IMR-90 (cell line): Measurements from ENCODE around the gene ACTN2. TPM values are rescaled to one million over a fixed set of nuclear protein-coding genes. Genes with fewer than 3 reads are reported as not detected.

ENCODE experiments used
- ATAC-seq: fragments of 200-7000 bp; cut with Tn5 transposase; 2 replicates; pipeline ENCODE4 v1.9.1; 2020; ENCODE audit warnings: low read depth, mild to moderate bottlenecking, moderate library complexity
- BruUV-seq: library from RNA; stranded (reverse); fragments of 400-500 nt; replicated peaks from 2 replicates; lab custom pipeline; 2021; lab: Mats Ljungman, UMichigan
- CTCF ChIA-PET: fragments of 300-600 bp; formaldehyde crosslinking; extraction: SDS; loops from one replicate; lab custom pipeline; 2021; ENCODE audit warnings: antibody characterized with exemption; lab: Yijun Ruan, JAX
- POLR2A ChIA-PET: fragments of 300-600 bp; sonication (Branson Sonifier 250); formaldehyde crosslinking; loops from one replicate; lab custom pipeline; 2022; ENCODE audit warnings: antibody characterized with exemption; ENCODE audit not compliant: unreplicated experiment; lab: Charles Lee
- DNase-seq: peaks from one replicate; pipeline ENCODE4 v3.0.0; 2013
- H2AFZ ChIP-seq: replicated peaks from 2 replicates; pipeline ENCODE3; 2013; ENCODE audit warnings: low read length, mild to moderate bottlenecking; ENCODE audit not compliant: poor library complexity
- H2AK5ac ChIP-seq: 2 replicates; pipeline ENCODE4 v1.6.1; 2013; ENCODE audit warnings: low read depth, low read length, inconsistent platforms
- H2AK9ac ChIP-seq: replicated peaks from 2 replicates; pipeline ENCODE3; 2013; ENCODE audit warnings: mild to moderate bottlenecking, low read depth, low read length, moderate library complexity; ENCODE audit not compliant: poor library complexity
- H2BK120ac ChIP-seq: 2 replicates; pipeline ENCODE4 v1.6.1; 2013; ENCODE audit warnings: low read depth, low read length, inconsistent platforms
- H2BK15ac ChIP-seq: 3 replicates; pipeline ENCODE4 v1.6.1; 2013; ENCODE audit warnings: low read depth, low read length, inconsistent platforms
- H2BK20ac ChIP-seq: 2 replicates; pipeline ENCODE4 v1.6.1; 2013; ENCODE audit warnings: low read depth, mild to moderate bottlenecking, inconsistent platforms, low read length, moderate library complexity
- H2BK5ac ChIP-seq: 2 replicates; pipeline ENCODE4 v1.6.1; 2013; ENCODE audit warnings: mild to moderate bottlenecking, low read depth, low read length, inconsistent platforms; ENCODE audit not compliant: poor library complexity, severe bottlenecking
- H3K14ac ChIP-seq: replicated peaks from 2 replicates; pipeline ENCODE4 v1.6.1; 2013; ENCODE audit warnings: low read depth, low read length, inconsistent platforms
- H3K18ac ChIP-seq: 2 replicates; pipeline ENCODE4 v1.6.1; 2013; ENCODE audit warnings: low read depth, low read length, control low read depth
- H3K23ac ChIP-seq: 2 replicates; pipeline ENCODE4 v1.6.1; 2013; ENCODE audit warnings: low read depth, low read length, inconsistent platforms
- H3K27ac ChIP-seq: 2 replicates; pipeline ENCODE4 v1.5.1; 2013; ENCODE audit warnings: mild to moderate bottlenecking, control low read depth, low read length; ENCODE audit not compliant: insufficient read depth
- H3K27me3 ChIP-seq: 2 replicates; pipeline ENCODE4 v1.6.1; 2013; ENCODE audit warnings: low read length; ENCODE audit not compliant: control insufficient read depth, insufficient read depth
- H3K36me3 ChIP-seq: 2 replicates; pipeline ENCODE4 v1.6.1; 2013; ENCODE audit warnings: low read length, mixed read lengths; ENCODE audit not compliant: control insufficient read depth, insufficient read depth
- H3K4ac ChIP-seq: 2 replicates; pipeline ENCODE4 v1.6.1; 2013; ENCODE audit warnings: low read depth, low read length, inconsistent platforms
- H3K4me1 ChIP-seq: 2 replicates; pipeline ENCODE4 v1.6.1; 2013; ENCODE audit warnings: low read length, mixed read lengths; ENCODE audit not compliant: control insufficient read depth, insufficient read depth
- H3K4me2 ChIP-seq: 2 replicates; pipeline ENCODE4 v1.6.1; 2013; ENCODE audit warnings: low read depth, mild to moderate bottlenecking, control low read depth, low read length, moderate library complexity
- H3K4me3 ChIP-seq: 2 replicates; pipeline ENCODE4 v1.5.1; 2013; ENCODE audit warnings: low read depth, mild to moderate bottlenecking, control low read depth, low read length, moderate library complexity; ENCODE audit not compliant: insufficient read depth
- H3K56ac ChIP-seq: 2 replicates; pipeline ENCODE4 v1.6.1; 2013; ENCODE audit warnings: low read length, inconsistent platforms; ENCODE audit not compliant: insufficient read depth; ENCODE audit errors: extremely low read depth
- H3K79me1 ChIP-seq, 2 experiments: 2 replicates each; pipeline ENCODE4 v1.6.1; 2013; ENCODE audit warnings: low read length in 2 of 2, inconsistent platforms in 1 of 2, low read depth in 1 of 2
- H3K9ac ChIP-seq: 2 replicates; pipeline ENCODE4 v1.6.1; 2013; ENCODE audit warnings: low read depth, low read length, control low read depth
- H3K9me1 ChIP-seq: 2 replicates; pipeline ENCODE4 v1.6.1; 2013; ENCODE audit warnings: low read length, inconsistent platforms; ENCODE audit not compliant: insufficient read depth
- H3K9me3 ChIP-seq: 2 replicates; pipeline ENCODE4 v1.6.1; 2013; ENCODE audit warnings: low read length; ENCODE audit not compliant: control insufficient read depth, insufficient read depth
- H4K20me1 ChIP-seq: 2 replicates; pipeline ENCODE4 v1.6.1; 2013; ENCODE audit warnings: low read length, inconsistent platforms; ENCODE audit not compliant: insufficient read depth
- H4K5ac ChIP-seq: 2 replicates; pipeline ENCODE4 v1.6.1; 2013; ENCODE audit warnings: mild to moderate bottlenecking, low read depth, low read length, control low read depth
- H4K8ac ChIP-seq, 2 experiments: 2 replicates each; pipeline ENCODE4 v1.6.1; 2013; ENCODE audit warnings: low read depth in 2 of 2, low read length in 2 of 2, control low read depth in 1 of 2, inconsistent platforms in 1 of 2
- H4K91ac ChIP-seq: 2 replicates; pipeline ENCODE4 v1.6.1; 2013; ENCODE audit warnings: low read depth, low read length, inconsistent platforms; ENCODE audit not compliant: insufficient read depth
- BHLHE40 ChIP-seq: fragments of 150-350 bp; IDR thresholded peaks from 2 replicates; pipeline ENCODE4 v1.6.1; 2016; ENCODE audit warnings: mild to moderate bottlenecking, low read depth, low read length
- CEBPB ChIP-seq: IDR thresholded peaks from 2 replicates; pipeline ENCODE4 v1.6.1; 2012; ENCODE audit warnings: low read depth, low read length, improper control_type of control experiment
- CHD1 ChIP-seq: IDR thresholded peaks from 2 replicates; pipeline ENCODE4 v1.6.1; 2012; ENCODE audit warnings: low read depth, low read length, improper control_type of control experiment
- MAFK ChIP-seq: IDR thresholded peaks from 2 replicates; pipeline ENCODE4 v1.6.1; 2012; ENCODE audit warnings: low read depth, low read length, improper control_type of control experiment
- MAZ ChIP-seq: IDR thresholded peaks from 2 replicates; pipeline ENCODE4 v1.6.1; 2012; ENCODE audit warnings: low read depth, mild to moderate bottlenecking, low read length, improper control_type of control experiment, moderate library complexity, borderline replicate concordance
- MXI1 ChIP-seq: IDR thresholded peaks from 2 replicates; pipeline ENCODE4 v1.6.1; 2012; ENCODE audit warnings: low read depth, mild to moderate bottlenecking, low read length, moderate library complexity, borderline replicate concordance
- NFE2L2 ChIP-seq: fragments of 150-350 bp; IDR thresholded peaks from 2 replicates; pipeline ENCODE4 v1.6.1; 2016; ENCODE audit warnings: low read depth, mild to moderate bottlenecking, low read length
- RAD21 ChIP-seq: IDR thresholded peaks from 2 replicates; pipeline ENCODE4 v1.6.1; 2012; ENCODE audit warnings: low read length, improper control_type of control experiment
- RCOR1 ChIP-seq: IDR thresholded peaks from 2 replicates; pipeline ENCODE4 v1.6.1; 2012; ENCODE audit warnings: mild to moderate bottlenecking, low read length, improper control_type of control experiment; ENCODE audit not compliant: insufficient replicate concordance
- RFX5 ChIP-seq: IDR thresholded peaks from 2 replicates; pipeline ENCODE4 v1.8.0; 2012; ENCODE audit warnings: low read depth, mild to moderate bottlenecking, low read length, moderate library complexity
- SMC3 ChIP-seq: fragments of 150-350 bp; IDR thresholded peaks from 2 replicates; pipeline ENCODE4 v1.6.1; 2016; ENCODE audit warnings: low read depth, mild to moderate bottlenecking, antibody characterized with exemption, low read length, moderate library complexity
- WGBS, 2 experiments: methylation state at CpG; one replicate each; pipeline versions ENCODE4 v1.1.5 to v1.1.7; 2013; ENCODE audit warnings: missing lambda C conversion rate in 2 of 2; ENCODE audit not compliant: insufficient read length in 1 of 2; ENCODE audit errors: extremely low coverage in 2 of 2; 5-methylcytosine and 5-hydroxymethylcytosine counted together
- dilution Hi-C: fragments of 300-500 bp; cut with HindIII; formaldehyde crosslinking; loops from one replicate; pipeline ENCODE4 v1.14.3; 2018; ENCODE audit warnings: low sequenced_read_pairs; ENCODE audit not compliant: unreplicated experiment
- in situ Hi-C: fragments of 300-500 bp; cut with MboI; formaldehyde crosslinking; loops from 3 replicates; pipeline ENCODE4 v1.14.3; 2019; ENCODE audit warnings: low sequenced_read_pairs, inconsistent platforms, mixed read lengths
- intact Hi-C: fragments of 100-400 bp; cut with micrococcal nuclease; formaldehyde crosslinking; loops from 2 replicates; pipeline ENCODE4 v1.10.0; 2022
- polyA plus RNA-seq, 3 experiments: library from polyadenylated mRNA; depleted of rRNA; stranded (reverse); fragments of >200 nt; gene quantifications; 2 replicates each; pipeline ENCODE4 v1.2.3, GENCODE V29; 2012; ENCODE audit warnings: low replicate concordance in 1 of 3
- total RNA-seq: library from RNA; depleted of rRNA; stranded (reverse); fragments of >200 nt; gene quantifications from 2 replicates; pipeline ENCODE4 v1.2.3, GENCODE V29; 2012
- TF ChIP-seq, protein P1 (sequence below): conservative IDR thresholded peaks from 2 replicates; pipeline ENCODE4 v1.5.1; 2012; ENCODE audit warnings: mild to moderate bottlenecking, low read depth, low read length, improper control_type of control experiment
- TF ChIP-seq, protein P2 (sequence below): fragments of 150-350 bp; IDR thresholded peaks from 2 replicates; pipeline ENCODE4 v1.6.1; 2016; ENCODE audit warnings: low read depth, mild to moderate bottlenecking, low read length, moderate library complexity, borderline replicate concordance
- TF ChIP-seq, protein P3 (sequence below): fragments of 150-350 bp; IDR thresholded peaks from 2 replicates; pipeline ENCODE4 v1.6.1; 2017; ENCODE audit warnings: mild to moderate bottlenecking, antibody characterized with exemption, low read length, low read depth

The ACTN2 gene
- total and polyA plus RNA-seq, 2 of the 4 experiments (the other 2 are of a cell fraction): under 0.01 TPM; not detected in 1

DNA sequence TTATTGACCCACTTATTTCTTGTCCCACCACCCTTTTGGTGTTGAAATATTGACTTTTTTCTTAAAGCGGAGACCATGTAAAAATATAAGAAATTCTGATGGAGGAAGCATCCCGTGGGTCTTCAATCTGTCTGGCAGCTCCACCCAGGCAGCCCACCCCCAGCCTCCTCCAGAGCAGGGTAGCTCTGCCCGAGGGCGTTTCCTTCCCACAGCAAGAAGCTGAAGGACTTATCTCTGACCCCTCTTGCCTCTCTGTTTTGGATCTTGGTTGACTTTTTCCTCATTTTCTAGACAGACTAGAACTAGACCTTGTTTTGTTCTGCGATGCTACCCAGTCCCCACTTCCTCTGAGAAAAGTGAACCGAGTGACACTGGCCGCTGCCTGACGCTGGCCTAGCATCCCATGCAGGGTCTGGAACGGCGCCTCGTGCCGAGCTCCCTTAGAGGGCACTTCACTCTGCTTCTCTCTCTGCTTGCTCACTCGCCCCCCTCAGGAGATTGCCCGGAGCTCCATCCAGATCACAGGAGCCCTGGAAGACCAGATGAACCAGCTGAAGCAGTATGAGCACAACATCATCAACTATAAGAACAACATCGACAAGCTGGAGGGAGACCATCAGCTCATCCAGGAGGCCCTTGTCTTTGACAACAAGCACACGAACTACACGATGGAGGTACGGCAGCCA, 68.4 kb downstream of the ACTN2 start:
- Histone ChIP-seq H3K23ac (no peak overlapping the region), H3K9ac (no peak overlapping the region), H3K27me3 (no peaks in the 10 kb centered on the region), H4K20me1 (no peaks in the 10 kb centered on the region), H3K9me3 (no peaks in the 10 kb centered on the region), H3K79me1 (no peaks in the 10 kb centered on the region), H3K14ac (no peak overlapping the region), H4K5ac (no peak overlapping the region), H3K36me3 (no peaks in the 10 kb centered on the region), H2BK5ac (no peak overlapping the region), H3K4me3 (no peak overlapping the region), H4K91ac (no peak overlapping the region), H2BK15ac (no peak overlapping the region), H3K27ac (no peak overlapping the region), H2BK120ac (no peak overlapping the region), H3K9me1 (no peaks in the 10 kb centered on the region), H2AK5ac (no peak overlapping the region), H3K4me2 (no peak overlapping the region), H4K8ac (no peak overlapping the region), H2AFZ (no peak overlapping the region), H3K18ac (no peak overlapping the region), H3K4me1 (no peaks in the 10 kb centered on the region), H3K56ac (no peak overlapping the region), H3K4ac (no peak overlapping the region), H2AK9ac (no peak overlapping the region), H2BK20ac (no peak overlapping the region)
- in situ Hi-C loops (loop anchor here (5.0 to 25.0 kb wide), 3 partner anchors 118 to 810 kb away; no protein-coding TSS in a partner anchor), dilution Hi-C loops (no loop called here), intact Hi-C loops (loop anchor here (10.0 kb wide), 1 partner anchor 140 kb away; no protein-coding TSS in a partner anchor)
- ATAC-seq (no peak), DNase-seq (no peak)
- POLR2A ChIA-PET: no interaction called here
- TF ChIP-seq MXI1 (no peak), BHLHE40 (no peak), RCOR1 (no peak), MAZ (no peak), CHD1 (no peak), MAFK (no peak), NFE2L2 (no peak), SMC3 (no peak), RAD21 (no peak), RFX5 (no peak), CEBPB (no peak)
- TF ChIP-seq, protein P1, sequence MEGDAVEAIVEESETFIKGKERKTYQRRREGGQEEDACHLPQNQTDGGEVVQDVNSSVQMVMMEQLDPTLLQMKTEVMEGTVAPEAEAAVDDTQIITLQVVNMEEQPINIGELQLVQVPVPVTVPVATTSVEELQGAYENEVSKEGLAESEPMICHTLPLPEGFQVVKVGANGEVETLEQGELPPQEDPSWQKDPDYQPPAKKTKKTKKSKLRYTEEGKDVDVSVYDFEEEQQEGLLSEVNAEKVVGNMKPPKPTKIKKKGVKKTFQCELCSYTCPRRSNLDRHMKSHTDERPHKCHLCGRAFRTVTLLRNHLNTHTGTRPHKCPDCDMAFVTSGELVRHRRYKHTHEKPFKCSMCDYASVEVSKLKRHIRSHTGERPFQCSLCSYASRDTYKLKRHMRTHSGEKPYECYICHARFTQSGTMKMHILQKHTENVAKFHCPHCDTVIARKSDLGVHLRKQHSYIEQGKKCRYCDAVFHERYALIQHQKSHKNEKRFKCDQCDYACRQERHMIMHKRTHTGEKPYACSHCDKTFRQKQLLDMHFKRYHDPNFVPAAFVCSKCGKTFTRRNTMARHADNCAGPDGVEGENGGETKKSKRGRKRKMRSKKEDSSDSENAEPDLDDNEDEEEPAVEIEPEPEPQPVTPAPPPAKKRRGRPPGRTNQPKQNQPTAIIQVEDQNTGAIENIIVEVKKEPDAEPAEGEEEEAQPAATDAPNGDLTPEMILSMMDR: no peak
- TF ChIP-seq, protein P2, sequence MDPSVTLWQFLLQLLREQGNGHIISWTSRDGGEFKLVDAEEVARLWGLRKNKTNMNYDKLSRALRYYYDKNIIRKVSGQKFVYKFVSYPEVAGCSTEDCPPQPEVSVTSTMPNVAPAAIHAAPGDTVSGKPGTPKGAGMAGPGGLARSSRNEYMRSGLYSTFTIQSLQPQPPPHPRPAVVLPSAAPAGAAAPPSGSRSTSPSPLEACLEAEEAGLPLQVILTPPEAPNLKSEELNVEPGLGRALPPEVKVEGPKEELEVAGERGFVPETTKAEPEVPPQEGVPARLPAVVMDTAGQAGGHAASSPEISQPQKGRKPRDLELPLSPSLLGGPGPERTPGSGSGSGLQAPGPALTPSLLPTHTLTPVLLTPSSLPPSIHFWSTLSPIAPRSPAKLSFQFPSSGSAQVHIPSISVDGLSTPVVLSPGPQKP: no peak
- TF ChIP-seq, protein P3, sequence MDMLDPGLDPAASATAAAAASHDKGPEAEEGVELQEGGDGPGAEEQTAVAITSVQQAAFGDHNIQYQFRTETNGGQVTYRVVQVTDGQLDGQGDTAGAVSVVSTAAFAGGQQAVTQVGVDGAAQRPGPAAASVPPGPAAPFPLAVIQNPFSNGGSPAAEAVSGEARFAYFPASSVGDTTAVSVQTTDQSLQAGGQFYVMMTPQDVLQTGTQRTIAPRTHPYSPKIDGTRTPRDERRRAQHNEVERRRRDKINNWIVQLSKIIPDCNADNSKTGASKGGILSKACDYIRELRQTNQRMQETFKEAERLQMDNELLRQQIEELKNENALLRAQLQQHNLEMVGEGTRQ: no peak
- BruUV-seq: no TSS peak
- 100% methylated on average over 1 of the region's 18 CpGs; no CpG with 5 or more reads in 1 of the 2 experiments for WGBS, 2 experiments
- CTCF ChIA-PET: interaction anchor here (0.7 kb wide), 1 partner anchor 744 kb away, joined by 3 read pairs; no protein-coding TSS in a partner anchor
